H1 (cell line): Measurements from ENCODE around the gene ASB4. TPM values are rescaled to one million over a fixed set of nuclear protein-coding genes. Genes with fewer than 3 reads are reported as not detected.

Experiments
- CTCF ChIA-PET: fragments of 300-600 bp; sonication (Branson Sonifier 250); formaldehyde crosslinking; loops from one replicate; lab custom pipeline; 2021; ENCODE audit not compliant: partially characterized antibody; lab: Charles Lee
- POLR2A ChIA-PET: fragments of 300-600 bp; sonication (Branson Sonifier 250); formaldehyde crosslinking; loops from one replicate; lab custom pipeline; 2021; ENCODE audit warnings: inconsistent platforms; ENCODE audit not compliant: partially characterized antibody; lab: Charles Lee
- DNase-seq, 2 experiments: peaks; one replicate each; pipeline versions ENCODE4 v3.0.0 to v3.0.0-alpha.2; 2010 to 2022; ENCODE audit warnings: low spot score in 2 of 2, low read depth in 1 of 2, mixed read lengths in 1 of 2
- FAIRE-seq: peaks from 2 replicates; lab custom pipeline; 2011; peaks lifted over from hg19 to GRCh38; lab: Jason Lieb, UNC
- H2AFZ ChIP-seq: 2 replicates; pipeline ENCODE4 v1.8.1; 2012; ENCODE audit warnings: low read length, inconsistent platforms
- H2AK5ac ChIP-seq: 2 replicates; pipeline ENCODE4 v1.6.1; 2013; ENCODE audit warnings: low read depth, low read length
- H2BK120ac ChIP-seq: replicated peaks from 2 replicates; pipeline ENCODE3; 2013; ENCODE audit warnings: low read depth, low read length, inconsistent platforms
- H2BK12ac ChIP-seq: 2 replicates; pipeline ENCODE4 v1.6.1; 2013; ENCODE audit warnings: low read depth, low read length
- H2BK15ac ChIP-seq: 2 replicates; pipeline ENCODE4 v1.6.1; 2013; ENCODE audit warnings: low read length
- H2BK20ac ChIP-seq: 2 replicates; pipeline ENCODE4 v1.6.1; 2013; ENCODE audit warnings: low read length
- H2BK5ac ChIP-seq: 2 replicates; pipeline ENCODE4 v1.6.1; 2013; ENCODE audit warnings: low read depth, low read length
- H3K14ac ChIP-seq: 2 replicates; pipeline ENCODE4 v1.6.1; 2013; ENCODE audit warnings: inconsistent platforms; ENCODE audit not compliant: insufficient read length
- H3K18ac ChIP-seq: 2 replicates; pipeline ENCODE4 v1.6.1; 2013; ENCODE audit warnings: low read length; ENCODE audit errors: extremely low read depth
- H3K23ac ChIP-seq: 2 replicates; pipeline ENCODE4 v1.6.1; 2013; ENCODE audit warnings: inconsistent platforms; ENCODE audit not compliant: insufficient read length
- H3K23me2 ChIP-seq: 2 replicates; pipeline ENCODE4 v1.6.1; 2013; ENCODE audit warnings: low read depth, low read length
- H3K27ac ChIP-seq: 2 replicates; pipeline ENCODE4 v1.6.1; 2011; ENCODE audit warnings: low read depth, low read length, inconsistent platforms
- H3K27me3 ChIP-seq, 4 experiments: replicated peaks in 1 of 4; 1 replicate in 1 of 4; 2 replicates in 3 of 4; pipeline versions ENCODE4 v1.6.1 to v1.8.1; 2011 to 2013; ENCODE audit warnings: low read length in 3 of 4, mild to moderate bottlenecking in 3 of 4, inconsistent platforms in 2 of 4, mixed read lengths in 2 of 4, moderate library complexity in 1 of 4; ENCODE audit not compliant: control insufficient read depth in 3 of 4, insufficient read depth in 3 of 4; ENCODE audit errors: extremely low read depth in 1 of 4
- H3K36me3 ChIP-seq, 4 experiments: 2 replicates each; pipeline versions ENCODE4 v1.6.1 to v1.8.1; 2011 to 2013; ENCODE audit warnings: mild to moderate bottlenecking in 4 of 4, low read length in 3 of 4, moderate library complexity in 2 of 4, control low read depth in 1 of 4, inconsistent platforms in 1 of 4; ENCODE audit not compliant: insufficient read depth in 4 of 4, control insufficient read depth in 2 of 4
- H3K4ac ChIP-seq: replicated peaks from 2 replicates; pipeline ENCODE3; 2013; ENCODE audit warnings: low read length, low read depth, mixed read lengths, inconsistent platforms; ENCODE audit not compliant: insufficient read length
- H3K4me1 ChIP-seq, 4 experiments: replicated peaks in 1 of 4; 1 replicate in 1 of 4; 2 replicates in 3 of 4; pipeline versions ENCODE4 v1.6.1 to v1.8.1; 2011 to 2013; ENCODE audit warnings: low read length in 3 of 4, inconsistent platforms in 2 of 4, mixed read lengths in 1 of 4; ENCODE audit not compliant: insufficient read depth in 4 of 4, control insufficient read depth in 3 of 4
- H3K4me2 ChIP-seq, 2 experiments: 2 replicates each; pipeline versions ENCODE4 v1.6.1 to v1.8.1; 2011 to 2013; ENCODE audit warnings: low read depth in 2 of 2, low read length in 2 of 2, control low read depth in 1 of 2, inconsistent platforms in 1 of 2, mild to moderate bottlenecking in 1 of 2; ENCODE audit not compliant: insufficient read depth in 1 of 2
- H3K4me3 ChIP-seq, 4 experiments: fragments of 200-600, 300-600 bp in 1 of 4; sonication (generic), shearing (Covaris generic), sonication (Bioruptor Twin) in 1 of 4; 2 replicates each; pipeline versions ENCODE4 v1.5.1 to v1.8.1; 2011 to 2016; ENCODE audit warnings: low read length in 4 of 4, low read depth in 3 of 4, control low read depth in 2 of 4, inconsistent platforms in 2 of 4, mild to moderate bottlenecking in 2 of 4, mixed read lengths in 1 of 4, moderate library complexity in 1 of 4; ENCODE audit not compliant: insufficient read depth in 2 of 4; ENCODE audit errors: extremely low read depth in 1 of 4
- H3K56ac ChIP-seq: replicated peaks from 2 replicates; pipeline ENCODE3; 2013; ENCODE audit warnings: low read depth, mild to moderate bottlenecking, mixed read lengths, low read length, inconsistent platforms; ENCODE audit not compliant: insufficient read length
- H3K79me1 ChIP-seq: 2 replicates; pipeline ENCODE4 v1.6.1; 2013; ENCODE audit warnings: low read depth, low read length, control low read depth
- H3K79me2 ChIP-seq, 2 experiments: 2 replicates each; pipeline versions ENCODE4 v1.6.1 to v1.8.1; 2012 to 2013; ENCODE audit warnings: low read length in 2 of 2, mild to moderate bottlenecking in 2 of 2, inconsistent platforms in 1 of 2; ENCODE audit not compliant: insufficient read depth in 2 of 2, control insufficient read depth in 1 of 2
- H3K9ac ChIP-seq, 4 experiments: replicated peaks in 1 of 4; 1 replicate in 1 of 4; 2 replicates in 3 of 4; pipeline versions ENCODE4 v1.6.1 to v1.8.1; 2011 to 2013; ENCODE audit warnings: low read depth in 3 of 4, low read length in 3 of 4, control low read depth in 2 of 4, mild to moderate bottlenecking in 2 of 4, moderate library complexity in 2 of 4, inconsistent platforms in 1 of 4; ENCODE audit errors: extremely low read depth in 1 of 4
- H3K9me3 ChIP-seq, 2 experiments: 2 replicates each; pipeline versions ENCODE4 v1.6.1 to v1.8.1; 2012 to 2013; ENCODE audit warnings: mild to moderate bottlenecking in 2 of 2, moderate library complexity in 2 of 2, control low read depth in 1 of 2, inconsistent platforms in 1 of 2, low read depth in 1 of 2, low read length in 1 of 2, mixed read lengths in 1 of 2; ENCODE audit not compliant: insufficient read depth in 2 of 2
- H4K20me1 ChIP-seq, 2 experiments: replicated peaks in 1 of 2; 2 replicates each; pipeline versions ENCODE3 to v1.8.1; 2011 to 2013; ENCODE audit warnings: inconsistent platforms in 2 of 2, low read length in 2 of 2, mild to moderate bottlenecking in 1 of 2; ENCODE audit not compliant: insufficient read depth in 2 of 2, control insufficient read depth in 1 of 2
- H4K5ac ChIP-seq: 2 replicates; pipeline ENCODE4 v1.6.1; 2013; ENCODE audit warnings: low read length, low read depth, mixed read lengths, inconsistent platforms; ENCODE audit not compliant: insufficient read length
- H4K8ac ChIP-seq: 2 replicates; pipeline ENCODE4 v1.8.0; 2013; ENCODE audit warnings: mild to moderate bottlenecking, moderate library complexity, low read length, inconsistent platforms; ENCODE audit not compliant: insufficient read depth; ENCODE audit errors: extremely low read depth
- H4K91ac ChIP-seq: replicated peaks from 2 replicates; pipeline ENCODE3; 2013; ENCODE audit warnings: low read length, mixed read lengths, inconsistent platforms; ENCODE audit not compliant: insufficient read length
- BCL11A ChIP-seq, 2 experiments: IDR thresholded peaks; one replicate each; pipeline ENCODE4 v1.6.1; 2011; ENCODE audit warnings: low read depth in 2 of 2, low read length in 2 of 2, mild to moderate bottlenecking in 2 of 2
- CREB1 ChIP-seq: IDR thresholded peaks from 2 replicates; pipeline ENCODE4 v1.6.1; 2012; ENCODE audit warnings: inconsistent platforms
- NANOG ChIP-seq: IDR thresholded peaks from 2 replicates; pipeline ENCODE4 v1.6.1; 2011; ENCODE audit warnings: low read length, low read depth, mild to moderate bottlenecking, inconsistent platforms; ENCODE audit not compliant: insufficient read depth, poor library complexity, severe bottlenecking
- PHF8 ChIP-seq: fragments of 200-600 bp; sonication (generic); conservative IDR thresholded peaks from 2 replicates; pipeline ENCODE4 v1.7.1; 2012; ENCODE audit warnings: low read depth, mild to moderate bottlenecking, inconsistent platforms, low read length, moderate library complexity
- SUZ12 ChIP-seq: fragments of 200-600 bp; sonication (generic); IDR thresholded peaks from 2 replicates; pipeline ENCODE4 v1.6.1; 2012; ENCODE audit warnings: mild to moderate bottlenecking, inconsistent platforms, low read length, moderate library complexity, mixed read lengths
- WGBS, 2 experiments: shearing (Covaris generic) in 1 of 2; methylation state at CpG; one replicate each; pipeline versions ENCODE4 v1.1.6 to v1.1.7; 2013 to 2015; ENCODE audit warnings: low lambda C conversion rate in 2 of 2, mixed read lengths in 2 of 2, inconsistent platforms in 1 of 2, low coverage in 1 of 2, missing lambda C conversion rate in 1 of 2; ENCODE audit not compliant: insufficient replicate concordance in 2 of 2, insufficient coverage in 1 of 2, insufficient read length in 1 of 2; ENCODE audit errors: extremely low coverage in 1 of 2, missing lambda C conversion rate in 1 of 2; 5-methylcytosine and 5-hydroxymethylcytosine counted together
- polyA plus RNA-seq, 7 experiments: library from polyadenylated mRNA; depleted of rRNA in 3 of 7; stranded (reverse) in 5 of 7; unstranded in 2 of 7; fragments of >200 nt in 5 of 7; fragments of 200-250 nt in 2 of 7; gene quantifications; 1 replicate in 5 of 7; 2 replicates in 1 of 7; 4 replicates in 1 of 7; pipeline versions ENCODE4 v1.2.1 to v1.2.3, GENCODE V29; 2011 to 2013; ENCODE audit warnings: missing spikeins in 2 of 7, mixed read lengths in 2 of 7
- total RNA-seq: library from RNA; stranded (reverse); fragmentation: NEBNext Ultra II Directional; extraction: Animal tissue kit (Norgen Biotek cat#: 25700); gene quantifications from 2 replicates; pipeline ENCODE4 v1.2.1, GENCODE V29; 2021
- TF ChIP-seq, protein P1 (sequence below): IDR thresholded peaks from 2 replicates; pipeline ENCODE4 v1.6.1; 2011; ENCODE audit warnings: low read depth, mild to moderate bottlenecking, low read length; ENCODE audit not compliant: insufficient read depth

Gene ASB4
- total and polyA plus RNA-seq, 2 of the 8 experiments (the other 6 are each of a cell fraction or from before 2014, with no cell fraction given), result not detected

DNA sequence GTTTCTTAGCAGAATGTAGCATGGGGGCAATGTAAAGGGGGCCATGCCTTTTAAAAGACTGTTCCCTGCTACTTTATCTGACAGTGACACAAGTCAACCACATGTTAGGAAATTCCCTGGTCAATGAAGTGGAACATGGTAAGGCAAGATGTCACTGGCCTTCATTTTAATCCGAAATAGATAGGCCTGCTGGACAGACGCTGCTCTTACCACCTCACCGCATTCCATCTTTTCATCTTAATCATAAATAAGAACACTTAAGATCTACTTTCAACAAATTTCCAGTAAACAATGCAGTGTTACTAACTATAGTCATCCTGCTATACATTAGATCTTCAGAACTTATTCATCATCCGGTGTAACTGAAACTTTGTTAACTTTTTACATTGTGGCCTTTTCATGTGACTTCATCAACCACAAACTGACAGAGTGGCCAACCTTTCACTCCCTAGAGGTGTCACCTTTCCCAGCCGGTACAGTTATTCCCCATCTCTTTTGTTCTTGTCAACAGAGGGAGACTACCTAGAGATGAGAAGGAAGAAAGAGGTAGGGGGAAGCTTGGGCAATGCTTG, 15.6 kb downstream of the ASB4 start:
- no peak overlapping the region for H4K91ac ChIP-seq
- H3K23ac ChIP-seq, result no peak overlapping the region
- no peak overlapping the region for H2BK12ac ChIP-seq
- no peaks in the 10 kb centered on the region for H3K79me1 ChIP-seq
- H3K14ac ChIP-seq, result no peak overlapping the region
- H2BK15ac ChIP-seq, result no peak overlapping the region
- H3K4me1 ChIP-seq, result peaks cover 0 to 15% (median 11%) of the 10 kb centered on the region in 4 experiments; a peak in 3 of 7 replicates
- H2BK20ac ChIP-seq, result no peak overlapping the region
- no peak overlapping the region for H3K9ac ChIP-seq
- no peaks in the 10 kb centered on the region for H3K9me3 ChIP-seq
- FAIRE-seq (peak; percentile 42), DNase-seq (no peak)
- no peak overlapping the region for H2BK5ac ChIP-seq
- H4K20me1 ChIP-seq, result no peaks in the 10 kb centered on the region
- no peak overlapping the region for H2AFZ ChIP-seq
- peaks cover 0 to 1% (median 0%) of the 10 kb centered on the region in 4 experiments; a peak in 1 of 7 replicates for H3K27me3 ChIP-seq
- H4K5ac ChIP-seq, result no peak overlapping the region
- H3K4me3 ChIP-seq, result no peak overlapping the region
- no peaks in the 10 kb centered on the region for H3K79me2 ChIP-seq
- H3K4me2 ChIP-seq, result no peak overlapping the region
- H2AK5ac ChIP-seq, result no peak overlapping the region
- 85% methylated on average over 5 of the region's 5 CpGs; no CpG with 5 or more reads in 1 of the 2 experiments for WGBS, 2 experiments
- H3K23me2 ChIP-seq, result no peaks in the 10 kb centered on the region
- no peak overlapping the region for H3K56ac ChIP-seq
- H3K18ac ChIP-seq, result no peak overlapping the region
- no peak overlapping the region for H4K8ac ChIP-seq
- CTCF ChIA-PET, result interaction anchor here (1.4 to 2.4 kb wide), 4 partner anchors 8 to 189 kb away, joined by 3 to 11 read pairs (median 7); no protein-coding TSS in a partner anchor
- H3K36me3 ChIP-seq, result no peaks in the 10 kb centered on the region
- H3K4ac ChIP-seq, result no peak overlapping the region
- POLR2A ChIA-PET, result no interaction called here
- no peak overlapping the region for H2BK120ac ChIP-seq
- no peak overlapping the region for H3K27ac ChIP-seq
- TF ChIP-seq BCL11A (IDR thresholded peaks at IDR 0.05; ENCODE audit: low read depth in 2 of 2, low read length in 2 of 2), result no peak
- TF ChIP-seq, protein P1, sequence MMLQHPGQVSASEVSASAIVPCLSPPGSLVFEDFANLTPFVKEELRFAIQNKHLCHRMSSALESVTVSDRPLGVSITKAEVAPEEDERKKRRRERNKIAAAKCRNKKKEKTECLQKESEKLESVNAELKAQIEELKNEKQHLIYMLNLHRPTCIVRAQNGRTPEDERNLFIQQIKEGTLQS, result no peak
- no peak for TF ChIP-seq PHF8
- TF ChIP-seq CREB1, result no peak
- TF ChIP-seq NANOG, result no peak
- TF ChIP-seq SUZ12, result no peak
